ENCODE measurements around the gene NARF.
A peak's percentile ranks its signal among the peaks of the same experiment; 100 is the strongest.
"Not testable (repeated sequence)": the region's sequence is repeated elsewhere in the genome, so short reads cannot be mapped to it uniquely, and the experiment has no call there.

Gene NARF

GRCh38 chr17:82458179-82458884 is at the start of gene NARF:
NARF (plus strand) TSS chr17:82458741; CDS start chr17:82458804, 63 bp downstream.
- peak; percentile 98 for DNase-seq

GRCh38 chr17:82408938-82409318 is 49.6 kb upstream of the NARF start:
- DNase-seq: no peak

- DNase-seq: no peak
Observed at GRCh38 chr17:82410014-82410716, 48.4 kb upstream of the NARF start.

- no peak for DNase-seq
Observed at GRCh38 chr17:82411396-82412053, 47.0 kb upstream of the NARF start.

- not testable (repeated sequence) for DNase-seq
Observed at GRCh38 chr17:82412081-82412480, 46.5 kb upstream of the NARF start.

GRCh38 chr17:82412535-82413520 is 45.7 kb upstream of the NARF start:
- DNase-seq: peak; percentile 34

GRCh38 chr17:82414548-82415281 is 43.8 kb upstream of the NARF start:
- DNase-seq: peak; percentile 45

GRCh38 chr17:82415336-82415735 is 43.2 kb upstream of the NARF start:
- DNase-seq: no peak

- no peak for DNase-seq
Observed at GRCh38 chr17:82415786-82416185, 42.8 kb upstream of the NARF start.

GRCh38 chr17:82416264-82416663 is 42.3 kb upstream of the NARF start:
- DNase-seq: no peak

- no peak for DNase-seq
Observed at GRCh38 chr17:82416771-82417170, 41.8 kb upstream of the NARF start.

GRCh38 chr17:82418001-82418986 is 40.2 kb upstream of the NARF start, which contains the start of the genes HEXD and OGFOD3:
HEXD (plus strand) TSS chr17:82418347; CDS start chr17:82419800, 1,453 bp downstream.
OGFOD3 (minus strand) TSS chr17:82418586; CDS start chr17:82418485, 101 bp downstream.
- DNase-seq: peak; percentile 82

GRCh38 chr17:82419540-82419939 is 39.0 kb upstream of the NARF start:
- no peak for DNase-seq

- DNase-seq: no peak
Observed at GRCh38 chr17:82424001-82424862, 34.3 kb upstream of the NARF start.

- no peak for DNase-seq
Observed at GRCh38 chr17:82424863-82425159, 33.7 kb upstream of the NARF start.

- no peak for DNase-seq
Observed at GRCh38 chr17:82428546-82428945, 30.0 kb upstream of the NARF start.

- DNase-seq: no peak
Observed at GRCh38 chr17:82429824-82430223, 28.7 kb upstream of the NARF start.

- no peak for DNase-seq
Observed at GRCh38 chr17:82432017-82432416, 26.5 kb upstream of the NARF start.

GRCh38 chr17:82433560-82434215 is 24.9 kb upstream of the NARF start:
- no peak for DNase-seq
